K562 (cell line): ENCODE data around the gene NSMF. TPM values are rescaled to one million over a fixed set of nuclear protein-coding genes. Genes with fewer than 3 reads are reported as not detected.
"Not testable (repeated sequence)": the region's sequence is repeated elsewhere in the genome, so short reads cannot be mapped to it uniquely, and the experiment has no call there.

Source experiments
- ATAC-seq: fragments of 200-7000 bp; cut with Tn5 transposase; 3 replicates; pipeline ENCODE4 v1.9.1; 2020; ENCODE audit warnings: moderate library complexity
- BruUV-seq: library from RNA; stranded (reverse); fragments of 400-500 nt; replicated peaks from 2 replicates; lab custom pipeline; 2021; lab: Mats Ljungman, UMichigan
- CTCF ChIA-PET: fragments of 300-600 bp; formaldehyde crosslinking; extraction: SDS; loops from one replicate; lab custom pipeline; 2021; ENCODE audit warnings: low intra/inter-chr PET ratio; lab: Yijun Ruan, JAX
- POLR2A ChIA-PET: fragments of 300-600, 350-650 bp; sonication (Branson Sonifier 250); formaldehyde crosslinking; extraction: SDS; loops from one replicate; lab custom pipeline; 2021; ENCODE audit warnings: antibody characterized with exemption, inconsistent platforms; lab: Yijun Ruan, JAX
- DNase-seq, 4 experiments: peaks; one replicate each; pipeline versions ENCODE4 v3.0.0 to v3.0.0-alpha.2; 2011 to 2018; ENCODE audit warnings: low spot score in 3 of 4, mixed read lengths in 3 of 4; ENCODE audit errors: extremely low read depth in 1 of 4
- FAIRE-seq: peaks from 2 replicates; lab custom pipeline; 2011; peaks lifted over from hg19 to GRCh38; lab: Jason Lieb, UNC
- H2AFZ ChIP-seq: 2 replicates; pipeline ENCODE4 v1.6.0; 2011; ENCODE audit warnings: low read depth, low read length, control low read depth, inconsistent platforms
- H3K27ac ChIP-seq: fragments of 200-600 bp; 3 replicates; pipeline ENCODE4 v1.8.0; 2011; ENCODE audit warnings: low read depth, mild to moderate bottlenecking, control low read depth, inconsistent platforms, low read length, moderate library complexity, mixed read lengths; ENCODE audit errors: extremely low read depth
- H3K27me3 ChIP-seq, 2 experiments: fragments of 300-600 bp in 1 of 2; 2 replicates in 1 of 2; 3 replicates in 1 of 2; pipeline versions ENCODE4 v1.6.0 to v1.8.0; 2011; ENCODE audit warnings: inconsistent platforms in 2 of 2, low read length in 2 of 2, mild to moderate bottlenecking in 1 of 2, mixed read lengths in 1 of 2, moderate library complexity in 1 of 2; ENCODE audit not compliant: control insufficient read depth in 2 of 2, insufficient read depth in 2 of 2
- H3K36me3 ChIP-seq: fragments of 300-600 bp; 3 replicates; pipeline ENCODE4 v1.8.0; 2011; ENCODE audit warnings: mild to moderate bottlenecking, low read length, inconsistent platforms; ENCODE audit not compliant: control insufficient read depth, insufficient read depth
- H3K4me1 ChIP-seq, 2 experiments: fragments of 200-600 bp in 1 of 2; replicated peaks in 1 of 2; 2 replicates in 1 of 2; 3 replicates in 1 of 2; pipeline versions ENCODE4 v1.5.1 to v1.8.0; 2011; ENCODE audit warnings: inconsistent platforms in 2 of 2, low read length in 2 of 2, mild to moderate bottlenecking in 1 of 2, mixed read lengths in 1 of 2, moderate library complexity in 1 of 2; ENCODE audit not compliant: control insufficient read depth in 2 of 2, insufficient read depth in 2 of 2
- H3K4me2 ChIP-seq: 2 replicates; pipeline ENCODE4 v1.6.1; 2011; ENCODE audit warnings: low read length, control low read depth, inconsistent platforms, mixed read lengths; ENCODE audit not compliant: insufficient read depth
- H3K4me3 ChIP-seq: fragments of 200-600 bp; sonication (generic), shearing (Covaris generic); 2 replicates; pipeline ENCODE4 v1.5.1; 2016; ENCODE audit warnings: control low read depth, inconsistent platforms
- H3K79me2 ChIP-seq: fragments of 200-600 bp; 3 replicates; pipeline ENCODE4 v1.8.0; 2011; ENCODE audit warnings: low read length, inconsistent platforms; ENCODE audit not compliant: control insufficient read depth, insufficient read depth
- H3K9ac ChIP-seq, 2 experiments: 2 replicates each; pipeline versions ENCODE4 v1.6.0 to v1.6.1; 2011; ENCODE audit warnings: low read depth in 2 of 2, low read length in 2 of 2, control low read depth in 1 of 2, inconsistent platforms in 1 of 2, mild to moderate bottlenecking in 1 of 2, mixed read lengths in 1 of 2; ENCODE audit not compliant: insufficient read depth in 1 of 2
- H3K9me1 ChIP-seq: one replicate; pipeline ENCODE4 v1.6.0; 2011; ENCODE audit warnings: inconsistent platforms, mild to moderate bottlenecking, low read length, moderate library complexity; ENCODE audit not compliant: control insufficient read depth, insufficient read depth
- H3K9me3 ChIP-seq: replicated peaks from 2 replicates; pipeline ENCODE4 v1.5.1; 2011; ENCODE audit warnings: low read depth, low read length, inconsistent platforms; ENCODE audit not compliant: control insufficient read depth, insufficient read depth
- H4K20me1 ChIP-seq: replicated peaks from 2 replicates; pipeline ENCODE4 v1.6.1; 2011; ENCODE audit warnings: low read length, inconsistent platforms, mixed read lengths; ENCODE audit not compliant: control insufficient read depth, insufficient read depth
- CREM ChIP-seq: IDR thresholded peaks from 2 replicates; pipeline ENCODE4 v1.6.1; 2014; ENCODE audit warnings: antibody characterized with exemption, low read depth
- EGR1 ChIP-seq: fragments of 450-650 bp; conservative IDR thresholded peaks from 2 replicates; pipeline ENCODE4 v1.6.1; 2017; ENCODE audit warnings: mild to moderate bottlenecking
- MAZ ChIP-seq, 2 experiments: fragments of 450-650 bp in 1 of 2; sonication (generic) in 1 of 2; formaldehyde crosslinking; IDR thresholded peaks in 1 of 2; conservative IDR thresholded peaks in 1 of 2; 2 replicates each; pipeline versions ENCODE4 v1.4.0 to v1.5.0; 2020; ENCODE audit warnings: mild to moderate bottlenecking in 1 of 2, missing genetic modification reagents in 1 of 2
- TEAD4 ChIP-seq, 2 experiments: sonication (generic) in 1 of 2; formaldehyde crosslinking in 1 of 2; IDR thresholded peaks; 2 replicates each; pipeline versions ENCODE4 v1.6.1 to v1.8.0; 2012 to 2022; ENCODE audit warnings: borderline replicate concordance in 1 of 2, inconsistent platforms in 1 of 2, low read length in 1 of 2, mild to moderate bottlenecking in 1 of 2, missing genetic modification reagents in 1 of 2
- ZBTB7A ChIP-seq: IDR thresholded peaks from 2 replicates; pipeline ENCODE4 v1.6.1; 2011; ENCODE audit warnings: low read depth, mild to moderate bottlenecking, low read length, moderate library complexity, borderline replicate concordance; ENCODE audit not compliant: control insufficient read depth
- ZC3H11A ChIP-seq: IDR thresholded peaks from 2 replicates; pipeline ENCODE4 v1.6.1; 2012; ENCODE audit warnings: low read depth, low read length, improper control_type of control experiment
- ZFP36 ChIP-seq: fragments of 150-350 bp; IDR thresholded peaks from 2 replicates; pipeline ENCODE4 v1.6.1; 2018; ENCODE audit warnings: low read length, low read depth; ENCODE audit not compliant: partially characterized antibody
- ZNF263 ChIP-seq: sonication (generic); formaldehyde crosslinking; IDR thresholded peaks from 2 replicates; pipeline ENCODE4 v1.8.0; 2022; ENCODE audit warnings: mild to moderate bottlenecking, missing genetic modification reagents, borderline replicate concordance
- ZNF583 ChIP-seq: fragments of 250-450 bp; sonication (Bioruptor Pico); IDR thresholded peaks from 2 replicates; pipeline ENCODE4 v1.4.0; 2020
- WGBS: fragments of 100-300 bp; shearing (Covaris generic); methylation state at CpG from one replicate; pipeline ENCODE4 v1.1.6; 2016; ENCODE audit warnings: low coverage, mixed read lengths; ENCODE audit not compliant: insufficient coverage; ENCODE audit errors: missing lambda C conversion rate; 5-methylcytosine and 5-hydroxymethylcytosine counted together
- in situ Hi-C: fragments of 300-500 bp; cut with MboI; formaldehyde crosslinking; loops from 4 replicates; pipeline ENCODE4 v1.15.0; 2018; ENCODE audit warnings: inconsistent platforms, mixed read lengths
- intact Hi-C: fragments of 100-400 bp; cut with micrococcal nuclease; formaldehyde crosslinking; loops from 2 replicates; pipeline ENCODE4 v1.14.2; 2022
- polyA plus RNA-seq, 8 experiments: library from polyadenylated mRNA; depleted of rRNA in 4 of 8; stranded (reverse) in 5 of 8; unstranded in 3 of 8; fragments of >200 nt; fragmentation: Nextera tagmentation in 2 of 8; fragmentation: Illumina TruSeq in 1 of 8; extraction: Ambion mirVana in 2 of 8; extraction: Trizol in 1 of 8; gene quantifications; 2 replicates each; pipeline versions ENCODE4 v1.2.1 to v1.2.3, GENCODE V29; 2011 to 2014; ENCODE audit warnings: inconsistent platforms in 1 of 8, missing spikeins in 1 of 8
- total RNA-seq, 7 experiments: library from RNA; depleted of rRNA in 6 of 7; stranded (reverse); fragments of >200 nt in 6 of 7; fragmentation: Illumina TruSeq in 2 of 7; extraction: Trizol in 2 of 7; gene quantifications; 2 replicates each; pipeline versions ENCODE4 v1.2.1 to v1.2.3, GENCODE V29; 2011 to 2021; ENCODE audit warnings: low replicate concordance in 1 of 7
- TF ChIP-seq, protein P1 (sequence below): fragments of 200-800 bp; sonication (Bioruptor generic); IDR thresholded peaks from 2 replicates; pipeline ENCODE4 v1.6.1; 2017; ENCODE audit warnings: missing genetic modification characterization, missing compliant biosample characterization

Gene NSMF
- total and polyA plus RNA-seq, 9 of the 15 experiments (the other 6 are each of a cell fraction or from before 2014, with no cell fraction given) = 0.20 to 82.7 (median 29.3) TPM

DNA sequence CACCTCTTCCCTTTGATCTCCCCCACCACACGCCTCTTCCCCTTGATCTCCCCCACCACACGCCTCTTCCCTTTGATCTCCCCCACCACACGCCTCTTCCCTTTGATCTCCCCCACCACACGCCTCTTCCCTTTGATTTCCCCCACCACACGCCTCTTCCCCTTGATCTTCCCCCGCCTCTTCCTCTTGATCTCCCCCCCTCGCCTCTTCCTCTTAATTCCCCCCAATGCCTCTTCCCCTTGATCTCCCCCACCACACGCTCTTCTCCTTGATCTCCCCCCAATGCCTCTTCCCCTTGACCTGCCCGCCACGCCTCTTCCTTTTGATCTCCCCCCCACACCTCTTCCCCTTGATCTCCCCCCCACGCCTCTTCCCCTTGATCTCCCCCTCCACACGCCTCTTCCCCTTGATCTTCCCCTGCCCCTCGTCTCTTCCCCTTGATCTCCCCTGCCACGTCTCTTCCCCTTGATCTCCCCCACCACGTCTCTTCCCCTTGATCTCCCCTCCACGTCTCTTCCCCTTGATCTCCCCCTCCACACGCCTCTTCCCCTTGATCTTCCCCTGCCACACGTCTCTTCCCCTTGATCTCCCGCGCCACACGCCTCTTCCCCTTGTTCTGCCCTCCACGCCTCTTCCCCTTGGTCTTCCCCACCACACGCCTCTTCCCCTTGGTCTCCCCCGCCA, 8.5 kb downstream of the NSMF start:
- CTCF ChIA-PET, BruUV-seq, H3K4me2 ChIP-seq, H3K4me3 ChIP-seq, H3K9me1 ChIP-seq, DNase-seq: not testable (repeated sequence)
- 0 out of 2 replicates have a peak, but pooled peaks have one; percentile 1 for TF ChIP-seq ZBTB7A
- TF ChIP-seq, all 486 proteins: peak for 1; not testable (repeated sequence) for 485
- H3K79me2 ChIP-seq, ATAC-seq, H3K27ac ChIP-seq, FAIRE-seq, H3K27me3 ChIP-seq, in situ Hi-C loops, POLR2A ChIA-PET, H4K20me1 ChIP-seq, H2AFZ ChIP-seq, H3K9me3 ChIP-seq, intact Hi-C loops, H3K9ac ChIP-seq: not testable (repeated sequence)
- WGBS = 100% methylated on average over 1 of the region's 24 CpGs
- Histone ChIP-seq H3K36me3 (peaks cover 50% of the 10 kb centered on the region), H3K4me1 (peaks cover 12 to 82% of the 10 kb centered on the region in 2 experiments)

DNA sequence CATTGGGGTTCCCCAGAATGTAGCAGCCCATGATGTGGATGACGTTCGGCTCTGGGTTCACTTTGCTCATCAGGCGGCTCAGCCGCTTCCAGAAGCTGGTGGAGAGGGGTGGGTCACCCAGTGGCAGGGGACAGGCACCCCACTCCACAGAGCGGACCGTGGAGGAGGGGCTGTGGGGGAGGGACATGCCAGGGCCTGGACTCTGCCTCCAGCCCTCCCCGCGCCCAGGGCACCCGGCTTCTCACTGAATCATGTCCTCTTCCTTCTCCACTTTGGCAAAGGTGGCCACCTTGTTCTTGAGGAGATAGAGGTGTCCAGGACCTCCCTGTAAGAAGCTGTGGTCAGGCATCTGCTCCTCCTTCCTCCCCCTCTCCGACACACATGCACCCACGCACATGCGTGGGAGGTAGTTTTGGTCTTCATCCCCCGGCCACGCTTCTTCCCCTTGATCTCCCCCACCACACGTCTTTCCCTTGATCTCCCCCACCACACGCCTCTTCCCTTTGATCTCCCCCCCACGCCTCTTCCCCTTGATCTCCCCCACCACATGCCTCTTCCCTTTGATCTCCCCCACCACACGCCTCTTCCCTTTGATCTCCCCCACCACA, 9.1 kb downstream of the NSMF start:
- POLR2A ChIA-PET = no interaction called here
- Histone ChIP-seq H3K9me1 (no peaks in the 10 kb centered on the region), H2AFZ (no peak overlapping the region), H3K79me2 (no peaks in the 10 kb centered on the region), H3K9me3 (no peaks in the 10 kb centered on the region), H3K27me3 (no peaks in the 10 kb centered on the region), H3K9ac (peak overlapping the region in 1 of 2 experiments; percentile 24; a peak in 1 of 4 replicates), H3K27ac (no peak overlapping the region; the same call in 2 of the 3 replicates), H3K4me2 (no peak overlapping the region), H3K36me3 (peaks cover 44% of the 10 kb centered on the region), H3K4me1 (peaks cover 15 to 82% of the 10 kb centered on the region in 2 experiments), H3K4me3 (no peak overlapping the region), H4K20me1 (no peaks in the 10 kb centered on the region)
- in situ Hi-C loops (loop anchor here (5.0 kb wide), 1 partner anchor 163 kb away; no protein-coding TSS in a partner anchor), intact Hi-C loops (loop anchor here (5.0 to 10.0 kb wide), 2 partner anchors 85 to 148 kb away; partner anchors contain the start of gene NRARP)
- CTCF ChIA-PET = no interaction called here
- DNase-seq (peak in 3 of 4 experiments; percentile 46 to 70 (median 52)), FAIRE-seq (peak; percentile 81), ATAC-seq (no peak)
- BruUV-seq = no TSS peak
- WGBS = 60% methylated on average over 15 of the region's 18 CpGs
- TF ChIP-seq MAZ (CRISPR knock-in tag; conservative IDR thresholded peaks at IDR 0.05 in 1 of 2, IDR thresholded peaks at IDR 0.05 in 1 of 2) (0 out of 4 replicates have a peak, but pooled peaks of 1 of the 2 experiments have one; percentile 32), TEAD4 (IDR thresholded peaks at IDR 0.05; ENCODE audit: low read length) (peak; percentile 69; the same call in 1 of the 2 replicates), TEAD4 (CRISPR knock-in tag; IDR thresholded peaks at IDR 0.05; ENCODE audit: borderline replicate concordance) (no peak), CREM (peak; percentile 20; the same call in 1 of the 2 replicates), ZNF263 (peak; percentile 78), ZFP36 (no peak), ZNF583 (CRISPR knock-in tag) (no peak), ZBTB7A (peak; percentile 60; the same call in 1 of the 2 replicates), EGR1 (peak; percentile 94), ZC3H11A (no peak)
- TF ChIP-seq, protein P1, sequence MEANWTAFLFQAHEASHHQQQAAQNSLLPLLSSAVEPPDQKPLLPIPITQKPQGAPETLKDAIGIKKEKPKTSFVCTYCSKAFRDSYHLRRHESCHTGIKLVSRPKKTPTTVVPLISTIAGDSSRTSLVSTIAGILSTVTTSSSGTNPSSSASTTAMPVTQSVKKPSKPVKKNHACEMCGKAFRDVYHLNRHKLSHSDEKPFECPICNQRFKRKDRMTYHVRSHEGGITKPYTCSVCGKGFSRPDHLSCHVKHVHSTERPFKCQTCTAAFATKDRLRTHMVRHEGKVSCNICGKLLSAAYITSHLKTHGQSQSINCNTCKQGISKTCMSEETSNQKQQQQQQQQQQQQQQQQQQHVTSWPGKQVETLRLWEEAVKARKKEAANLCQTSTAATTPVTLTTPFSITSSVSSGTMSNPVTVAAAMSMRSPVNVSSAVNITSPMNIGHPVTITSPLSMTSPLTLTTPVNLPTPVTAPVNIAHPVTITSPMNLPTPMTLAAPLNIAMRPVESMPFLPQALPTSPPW (CRISPR knock-in tag) = peak; percentile 67; the same call in 1 of the 2 replicates
